GM18870 (cell line): ENCODE results near the gene CEND1.

Experiments used
- ATAC-seq: cut with Tn5 transposase; IDR thresholded peaks from one replicate; pipeline ENCODE4 v1.9.1; 2021; ENCODE audit warnings: moderate library complexity; ENCODE audit not compliant: unreplicated experiment

The CEND1 gene

DNA sequence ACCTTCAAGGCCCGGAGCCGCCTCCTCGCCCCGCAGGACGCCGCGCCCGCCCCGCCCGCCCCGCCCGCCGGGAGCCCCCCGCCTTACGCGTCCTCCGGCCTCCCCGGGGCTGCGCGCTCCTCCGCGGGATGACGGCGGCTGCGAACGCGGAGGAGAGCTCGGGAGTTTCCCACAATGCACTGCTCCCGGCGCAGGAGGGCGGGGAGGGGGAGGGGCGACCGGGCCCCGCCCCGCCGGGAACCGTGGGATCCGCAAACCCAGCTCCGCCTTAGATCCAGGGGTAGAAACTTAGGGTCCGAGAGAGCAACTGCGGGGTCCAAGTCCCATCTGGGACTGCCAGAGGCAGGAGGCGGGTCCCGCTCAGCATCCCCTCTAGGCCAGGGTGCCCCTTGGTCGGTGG is at the start of gene CEND1:
TSS of gene CEND1 (minus strand) at position 148 of the 400 bp plus-strand sequence. CDS start 1,514 bp downstream, outside the sequence.
- no peak for ATAC-seq

DNA sequence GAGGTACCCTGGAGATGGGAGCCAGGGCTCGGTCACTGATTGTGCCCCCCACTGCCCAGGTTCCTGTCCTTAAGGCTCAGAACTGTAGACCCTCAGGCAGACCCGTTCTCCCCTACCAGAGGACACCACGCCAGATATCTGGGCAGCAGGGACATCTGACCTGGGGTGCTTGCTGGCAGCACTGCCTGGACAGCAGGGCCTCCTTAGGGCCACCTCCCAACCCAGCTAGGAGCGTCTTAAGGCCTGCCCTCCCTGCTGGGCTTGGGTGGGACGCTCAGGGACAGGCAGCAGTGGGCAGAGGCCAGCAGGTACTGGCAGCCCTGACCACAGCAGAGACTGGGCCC is 49.4 kb upstream of the CEND1 start:
- ATAC-seq, result no peak

DNA sequence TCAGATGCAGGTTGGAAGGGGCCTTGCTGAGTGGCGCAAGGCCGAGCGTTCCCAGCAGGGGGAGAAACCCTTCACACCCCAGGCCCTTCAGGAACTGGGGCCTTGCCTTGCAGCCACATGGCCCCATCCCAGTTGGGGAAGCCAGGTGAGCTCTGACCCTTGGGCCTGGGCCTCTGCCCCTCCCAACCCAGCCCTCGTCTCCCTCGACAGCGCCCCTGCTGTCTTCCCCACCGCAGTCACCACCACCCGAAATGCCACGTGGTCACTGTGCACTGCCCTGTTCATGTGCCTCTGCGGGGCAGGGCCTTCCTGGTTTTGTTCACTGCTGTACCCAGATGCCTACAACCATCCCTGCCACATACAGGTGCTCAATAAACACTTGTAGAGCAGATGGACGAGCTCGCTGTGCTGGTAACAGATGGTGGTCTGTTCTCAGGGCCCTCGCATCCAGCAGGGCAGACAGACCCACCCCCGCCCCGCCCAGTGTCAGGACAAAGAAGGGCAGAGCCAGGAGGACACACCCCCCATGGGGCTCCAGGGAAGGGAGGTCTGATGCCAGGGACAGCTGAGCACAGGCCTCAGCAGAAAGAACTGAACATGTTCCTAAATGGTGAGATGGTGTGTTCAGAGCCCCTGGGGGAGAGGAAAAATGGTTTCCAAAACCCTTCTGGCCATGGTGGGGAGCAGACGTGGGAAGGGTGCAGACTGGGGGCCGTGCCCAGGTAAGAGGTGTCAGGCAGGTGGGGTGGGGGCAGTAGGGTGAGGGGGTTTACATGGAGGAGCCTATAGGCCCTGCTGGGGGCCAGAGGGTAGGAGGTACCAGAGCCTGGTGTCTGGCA is 48.8 kb upstream of the CEND1 start:
- no peak for ATAC-seq

DNA sequence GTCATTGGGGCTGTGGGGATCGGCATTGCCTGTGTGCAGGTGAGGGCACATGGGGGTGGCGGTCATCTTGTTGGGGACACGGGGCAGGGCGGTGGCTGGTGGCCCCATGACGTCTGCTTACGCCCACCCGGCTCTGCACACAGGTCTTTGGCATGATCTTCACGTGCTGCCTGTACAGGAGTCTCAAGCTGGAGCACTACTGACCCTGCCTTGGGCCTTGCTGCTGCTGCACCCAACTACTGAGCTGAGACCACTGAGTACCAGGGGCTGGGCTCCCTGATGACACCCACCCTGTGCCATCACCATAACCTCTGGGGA is 48.1 kb upstream of the CEND1 start:
- no peak for ATAC-seq

DNA sequence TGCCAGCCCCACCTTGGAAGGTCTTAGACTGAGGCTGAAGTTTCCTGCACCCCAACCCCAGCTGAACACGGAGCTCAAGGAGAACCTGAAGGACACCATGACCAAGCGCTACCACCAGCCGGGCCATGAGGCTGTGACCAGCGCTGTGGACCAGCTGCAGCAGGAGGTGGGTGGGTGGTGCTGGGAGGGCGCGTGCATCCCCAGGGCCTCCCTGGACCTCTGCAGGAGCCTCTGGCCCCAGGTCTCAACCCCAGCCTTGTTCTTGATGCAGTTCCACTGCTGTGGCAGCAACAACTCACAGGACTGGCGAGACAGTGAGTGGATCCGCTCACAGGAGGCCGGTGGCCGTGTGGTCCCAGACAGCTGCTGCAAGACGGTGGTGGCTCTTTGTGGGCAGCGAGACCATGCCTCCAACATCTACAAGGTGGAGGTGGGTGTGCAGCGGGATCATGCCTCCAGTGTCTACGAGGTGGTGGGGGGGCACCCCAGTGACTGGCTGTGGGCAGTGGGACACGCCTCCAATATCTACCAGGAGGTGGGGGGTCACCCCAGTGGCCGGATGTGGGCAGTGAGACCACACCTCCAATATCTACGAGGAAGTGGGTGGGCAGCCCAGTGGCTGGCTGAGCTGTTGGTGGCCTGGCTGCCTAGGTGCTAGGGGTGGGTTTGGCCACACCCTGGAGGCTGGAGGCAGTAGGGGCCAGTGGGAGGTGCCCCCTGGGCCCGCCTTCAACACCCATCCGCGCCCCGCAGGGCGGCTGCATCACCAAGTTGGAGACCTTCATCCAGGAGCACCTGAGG is 47.5 kb upstream of the CEND1 start:
- ATAC-seq, result no peak

DNA sequence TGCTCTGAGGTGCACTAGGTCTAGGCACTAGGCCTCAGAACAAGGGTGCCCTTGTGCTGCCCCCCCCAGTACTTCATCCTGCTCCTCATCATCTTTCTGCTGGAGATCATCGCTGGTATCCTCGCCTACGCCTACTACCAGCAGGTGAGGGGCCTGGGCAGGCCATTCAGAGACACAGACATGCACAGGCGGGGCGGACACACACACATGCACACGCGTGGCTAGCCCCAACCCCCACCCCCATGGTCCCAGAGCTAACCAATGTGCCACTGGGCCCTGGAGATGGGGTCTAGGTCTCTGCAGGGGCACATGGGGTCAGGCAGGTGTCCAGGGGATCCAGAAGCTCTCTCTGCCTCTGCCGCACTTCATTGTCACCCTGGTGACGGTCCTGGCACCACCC is 46.8 kb upstream of the CEND1 start:
- no peak for ATAC-seq

DNA sequence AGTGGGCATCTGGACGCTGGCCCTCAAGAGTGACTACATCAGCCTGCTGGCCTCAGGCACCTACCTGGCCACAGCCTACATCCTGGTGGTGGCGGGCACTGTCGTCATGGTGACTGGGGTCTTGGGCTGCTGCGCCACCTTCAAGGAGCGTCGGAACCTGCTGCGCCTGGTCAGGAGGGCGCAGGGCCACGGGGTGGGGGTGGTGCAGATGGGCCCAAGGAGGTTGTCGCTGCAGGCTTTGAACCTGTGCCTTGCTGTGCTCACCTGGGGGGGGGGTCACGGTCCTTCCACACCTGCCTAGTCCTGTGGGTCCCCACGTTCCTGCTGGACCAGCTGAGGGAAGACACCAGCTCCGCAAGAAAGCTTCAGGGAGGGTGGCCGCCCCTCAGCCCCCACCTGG is 46.4 kb upstream of the CEND1 start:
- no peak for ATAC-seq

DNA sequence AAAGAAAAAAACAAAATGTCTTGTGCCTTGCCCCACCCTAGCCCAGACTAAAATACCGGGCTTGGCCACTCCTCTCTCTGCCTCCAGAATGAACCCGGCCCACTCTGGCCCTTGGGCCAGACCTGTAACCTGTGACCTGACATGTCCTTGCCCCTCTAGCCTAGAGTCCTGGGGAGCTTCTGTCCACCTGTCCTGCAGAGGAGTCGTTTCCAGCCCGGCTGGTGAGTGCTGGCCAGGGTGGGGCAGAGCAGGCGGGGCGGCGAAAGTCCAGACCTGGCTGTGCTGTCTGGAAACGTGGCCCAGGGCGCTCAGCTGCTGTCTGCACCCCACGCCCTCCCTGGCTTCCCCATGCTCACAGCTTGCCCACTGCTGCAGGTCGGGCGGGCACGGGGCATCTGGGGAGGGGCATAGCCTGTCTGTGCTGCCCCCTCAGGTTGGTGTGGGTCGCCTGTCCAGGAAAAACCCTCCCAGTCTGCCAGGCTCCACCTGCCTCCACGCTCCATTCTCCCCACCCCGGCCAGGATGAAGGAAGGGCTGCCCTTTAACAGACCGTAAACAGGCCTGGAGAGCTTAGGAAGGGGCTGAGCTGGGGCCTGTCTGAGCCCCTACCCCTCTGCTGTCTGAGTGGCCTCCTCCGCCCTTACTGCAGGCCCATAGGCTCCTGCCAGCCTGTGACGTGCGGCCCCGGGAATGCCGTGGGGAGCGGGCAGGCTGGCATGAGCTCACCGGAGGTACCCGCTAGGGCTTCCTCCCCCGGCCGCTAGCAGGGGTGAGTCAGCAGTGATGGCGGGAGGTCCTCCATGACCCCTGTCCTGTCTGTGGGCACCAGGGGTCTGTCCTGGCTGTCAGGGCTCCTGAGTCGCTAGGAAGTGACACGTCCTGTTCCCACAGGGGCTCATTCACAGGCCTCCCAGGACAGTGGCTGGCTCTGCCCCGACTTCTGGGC is 44.8 kb upstream of the CEND1 start:
- no peak for ATAC-seq

DNA sequence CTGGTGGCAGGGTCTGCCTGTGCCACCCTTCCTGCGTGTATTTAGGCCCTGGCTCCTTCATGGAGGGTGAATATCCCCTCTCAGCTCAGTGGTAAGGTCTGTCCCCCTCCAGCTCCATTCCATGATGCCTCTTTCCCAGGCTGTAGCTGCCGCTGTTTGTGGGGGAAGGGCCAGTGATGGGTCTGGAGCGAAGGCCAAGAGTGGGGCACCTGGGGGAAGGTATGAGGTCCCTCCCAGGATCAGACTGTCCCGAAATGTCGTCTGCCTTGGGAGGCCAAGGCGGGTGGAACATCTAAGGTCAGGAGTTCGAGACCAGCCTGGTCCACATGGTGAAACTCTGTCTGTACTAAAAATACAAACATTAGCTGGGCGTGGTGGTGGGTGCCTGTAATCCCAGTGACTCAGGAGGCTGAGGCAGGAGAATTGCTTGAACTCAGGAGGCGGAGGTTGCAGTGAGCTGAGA is 44.0 kb upstream of the CEND1 start:
- ATAC-seq, result no peak

DNA sequence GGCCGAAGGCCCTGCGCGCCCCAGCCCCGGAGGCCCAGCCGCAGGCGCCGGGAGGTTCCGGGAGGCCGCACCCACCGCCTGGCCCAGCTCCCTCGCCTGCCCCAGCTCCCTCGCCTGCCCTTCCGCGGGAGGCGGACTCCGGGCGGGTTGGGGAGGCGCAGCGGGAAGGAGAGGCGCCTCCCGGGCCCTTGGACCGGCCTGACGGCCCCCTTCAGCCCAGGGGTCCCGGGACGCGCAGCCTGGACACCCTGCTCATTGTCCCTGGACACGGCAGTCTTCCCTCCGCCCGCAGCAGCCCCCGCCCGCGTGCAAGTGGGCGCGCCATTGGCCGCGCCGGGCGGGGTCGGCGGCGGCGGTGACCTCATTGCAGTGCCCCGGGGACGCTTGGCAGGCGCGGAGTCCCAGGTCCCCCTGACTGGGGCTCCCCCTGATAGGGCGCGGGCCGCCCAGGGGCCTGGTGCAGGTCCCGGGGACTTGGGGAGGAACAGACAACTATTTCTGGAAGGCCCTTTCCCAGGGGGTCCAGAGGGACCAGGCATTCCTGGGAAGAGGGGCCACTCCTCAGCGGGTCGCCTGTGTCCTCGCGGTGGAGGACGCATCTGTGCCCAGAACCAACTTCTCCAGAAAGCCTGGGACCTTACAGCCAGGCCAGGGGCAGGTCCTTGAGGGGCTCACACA is 43.4 kb upstream of the CEND1 start:
- no peak for ATAC-seq

DNA sequence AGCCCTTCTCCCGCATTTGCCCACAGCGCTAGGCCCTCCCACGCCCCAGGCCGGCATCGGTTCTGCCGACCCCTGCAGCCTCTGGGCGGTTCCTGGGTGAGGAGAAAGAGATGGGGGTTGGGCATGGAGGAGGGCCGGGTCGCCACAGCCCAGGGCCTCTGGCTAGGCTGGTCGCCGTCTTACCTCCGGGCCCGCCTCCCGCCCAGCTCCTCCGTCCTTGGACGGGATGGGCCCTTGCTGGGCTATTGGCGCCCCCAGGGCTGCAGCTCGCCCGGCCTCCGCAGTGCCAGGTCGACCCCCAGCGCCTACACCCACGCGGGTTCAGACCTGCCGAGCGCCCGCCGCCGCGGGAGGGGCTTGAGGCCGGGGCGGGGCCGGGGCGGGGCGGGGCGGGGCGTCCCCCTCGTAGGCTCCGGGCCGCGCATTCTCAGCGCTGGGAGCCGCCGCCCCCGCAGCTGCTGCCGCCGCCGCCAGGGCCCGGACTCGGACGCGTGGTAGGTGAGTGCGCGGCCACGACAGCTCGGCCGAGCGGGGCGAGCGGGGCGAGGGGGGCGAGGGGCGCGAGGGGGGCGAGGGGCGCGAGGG is 42.7 kb upstream of the CEND1 start, which contains the start of gene CD151:
TSS of gene CD151 (plus strand) at position 424 of the 585 bp plus-strand sequence. CDS start 3,118 bp downstream, outside the sequence.
- no peak for ATAC-seq

DNA sequence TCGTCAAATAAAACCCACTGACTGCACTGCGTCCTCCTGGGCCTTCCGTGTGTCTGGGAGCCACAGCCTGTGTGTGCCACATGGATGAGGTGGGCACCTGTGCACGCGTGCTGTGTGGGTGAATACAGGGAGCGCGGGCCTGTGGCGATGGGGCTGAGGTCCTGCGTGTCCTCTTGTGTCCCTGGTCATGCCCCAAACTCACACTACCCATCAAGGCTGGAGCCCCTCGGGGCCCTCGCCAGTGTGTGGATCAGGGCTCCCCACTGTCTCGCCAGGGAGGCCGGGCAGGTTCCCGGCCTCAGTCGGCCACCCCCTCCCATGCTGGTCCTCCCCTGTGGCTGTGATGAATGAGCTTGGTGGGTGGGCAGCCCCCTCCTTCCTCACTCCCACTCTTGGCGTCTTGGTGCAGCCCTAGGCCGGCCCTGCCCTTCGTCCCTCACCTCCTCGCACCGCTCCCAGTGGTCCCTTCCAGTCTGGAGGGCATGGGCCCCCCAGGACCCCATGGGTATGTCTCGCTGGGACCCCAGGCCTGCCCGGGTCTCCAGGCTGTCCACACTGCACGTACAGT is 42.2 kb upstream of the CEND1 start:
- ATAC-seq, result no peak

DNA sequence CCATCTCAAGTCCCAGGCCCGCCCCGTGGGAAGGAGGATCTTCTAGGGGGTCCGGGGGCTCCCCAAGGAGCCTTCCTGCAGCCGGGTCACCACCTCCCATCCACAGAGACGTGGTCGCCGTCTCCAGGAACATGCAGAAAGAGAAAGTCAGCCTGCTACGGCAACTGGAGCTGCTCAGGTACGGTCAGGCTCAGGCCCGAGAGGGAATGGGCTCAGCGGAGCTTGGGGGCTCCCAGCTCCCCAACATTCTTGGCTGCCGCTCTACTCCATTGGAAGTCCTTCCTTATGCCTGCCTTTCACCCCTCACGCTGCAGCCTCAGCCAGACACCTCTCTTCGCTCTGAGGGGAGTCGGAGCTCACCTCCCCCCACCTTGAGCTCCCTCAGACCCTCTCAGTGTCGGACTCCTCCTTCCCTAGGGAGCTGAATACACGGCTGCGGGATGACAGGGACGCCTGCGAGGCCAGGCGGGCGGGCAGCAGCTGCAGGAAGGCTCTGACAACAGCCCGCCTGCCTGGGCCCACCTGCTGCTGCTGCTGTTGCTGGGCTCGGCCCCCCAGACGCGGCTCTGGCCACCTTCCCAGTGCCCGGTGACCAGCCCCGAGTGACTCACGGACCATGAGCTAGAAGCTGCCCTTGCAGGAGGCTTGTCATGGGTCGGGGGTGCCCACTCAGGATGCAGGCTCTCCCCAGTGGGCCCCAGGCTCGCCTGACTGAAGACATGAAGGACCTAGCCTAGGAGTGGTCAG is 41.4 kb upstream of the CEND1 start:
- no peak for ATAC-seq

DNA sequence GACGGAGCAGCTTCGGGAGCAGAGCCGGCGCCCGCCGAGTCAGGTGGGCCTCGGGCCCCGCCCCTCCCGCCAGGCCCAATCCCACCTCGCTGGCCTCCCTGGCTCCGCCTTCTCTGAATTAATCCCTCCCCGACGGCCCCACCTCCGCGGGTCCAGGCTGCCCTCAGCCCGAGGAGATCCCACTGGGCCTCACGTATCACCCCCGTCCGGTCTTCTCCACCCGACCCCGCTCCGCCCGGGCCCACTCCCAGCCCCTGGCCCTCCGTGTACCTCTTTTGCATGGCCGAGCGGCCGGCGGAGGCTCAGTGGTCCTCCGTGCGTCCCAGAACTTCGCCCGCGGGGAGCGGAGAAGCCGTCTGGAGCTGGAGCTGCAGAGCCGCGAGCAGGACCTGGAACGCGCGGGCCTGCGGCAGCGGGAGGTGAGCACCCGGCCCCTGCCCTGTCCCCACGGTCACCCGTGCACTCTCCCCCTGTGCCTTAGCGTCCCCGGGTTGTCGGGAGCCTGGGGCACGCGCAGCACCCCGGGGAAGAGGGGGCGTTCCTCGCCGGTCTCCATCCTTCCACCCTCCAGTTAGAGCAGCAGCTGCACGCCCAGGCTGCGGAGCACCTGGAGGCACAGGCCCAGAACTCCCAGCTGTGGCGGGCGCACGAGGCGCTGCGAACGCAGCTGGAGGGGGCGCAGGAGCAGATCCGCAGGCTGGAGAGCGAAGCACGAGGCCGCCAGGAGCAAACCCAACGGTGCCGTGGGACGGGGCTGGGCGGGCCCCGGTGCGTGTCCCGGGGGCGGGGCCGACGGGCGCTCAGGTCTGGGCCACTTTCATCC is 40.6 kb upstream of the CEND1 start:
- no peak for ATAC-seq

DNA sequence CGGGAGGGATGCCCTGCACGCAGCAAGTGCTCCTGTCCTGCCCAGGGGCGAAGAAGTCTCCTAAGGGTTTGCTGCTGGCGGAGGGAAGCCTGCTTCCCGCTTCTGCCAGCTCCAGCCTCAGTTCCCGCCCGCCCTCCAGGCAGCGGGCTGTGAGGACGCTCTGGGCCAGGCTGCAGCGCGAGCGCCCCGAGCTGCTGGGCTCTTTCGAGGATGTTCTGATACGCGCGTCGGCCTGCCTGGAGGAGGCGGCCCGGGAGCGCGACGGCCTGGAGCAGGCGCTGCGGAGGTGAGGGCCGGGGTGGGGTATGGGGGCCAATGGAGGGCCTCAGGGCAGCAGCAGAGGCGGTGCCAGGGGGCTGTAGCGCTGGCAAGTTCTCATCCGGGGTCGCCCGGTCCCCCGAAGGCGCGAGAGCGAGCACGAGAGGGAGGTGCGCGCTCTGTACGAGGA is 40.0 kb upstream of the CEND1 start:
- ATAC-seq, result no peak

DNA sequence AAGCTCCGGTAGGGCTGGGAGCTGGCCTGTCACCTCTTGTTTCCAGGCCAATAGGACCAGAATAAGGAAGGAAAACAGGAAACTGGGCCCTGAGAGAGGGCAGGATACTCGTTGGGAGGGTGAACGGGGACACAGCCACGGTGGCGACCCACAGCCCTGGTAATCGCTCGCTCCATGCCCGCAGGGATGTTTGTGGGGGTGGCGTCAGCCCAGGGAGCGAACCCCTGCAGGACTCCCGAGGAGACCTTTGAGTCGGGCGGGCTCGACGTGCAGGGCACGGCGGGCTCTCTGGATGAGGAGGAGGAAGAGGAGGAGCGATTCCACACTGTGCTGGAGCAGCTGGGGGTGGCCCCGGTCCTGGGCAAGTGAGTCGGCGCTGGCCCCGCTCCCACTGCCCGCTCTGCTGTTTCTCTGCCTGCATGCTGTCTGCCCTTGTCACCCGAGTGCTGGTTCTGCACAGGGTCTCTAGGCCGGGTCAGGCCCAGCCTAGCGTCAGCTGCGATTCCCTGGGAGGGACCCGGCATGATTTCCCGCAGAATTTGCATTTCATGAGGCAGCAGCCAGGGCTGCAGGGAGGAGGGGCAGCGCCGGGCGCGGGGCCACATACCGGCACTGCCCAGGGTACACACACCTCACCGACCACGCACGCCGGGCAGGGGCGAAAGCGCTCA is 39.4 kb upstream of the CEND1 start:
- no peak for ATAC-seq

DNA sequence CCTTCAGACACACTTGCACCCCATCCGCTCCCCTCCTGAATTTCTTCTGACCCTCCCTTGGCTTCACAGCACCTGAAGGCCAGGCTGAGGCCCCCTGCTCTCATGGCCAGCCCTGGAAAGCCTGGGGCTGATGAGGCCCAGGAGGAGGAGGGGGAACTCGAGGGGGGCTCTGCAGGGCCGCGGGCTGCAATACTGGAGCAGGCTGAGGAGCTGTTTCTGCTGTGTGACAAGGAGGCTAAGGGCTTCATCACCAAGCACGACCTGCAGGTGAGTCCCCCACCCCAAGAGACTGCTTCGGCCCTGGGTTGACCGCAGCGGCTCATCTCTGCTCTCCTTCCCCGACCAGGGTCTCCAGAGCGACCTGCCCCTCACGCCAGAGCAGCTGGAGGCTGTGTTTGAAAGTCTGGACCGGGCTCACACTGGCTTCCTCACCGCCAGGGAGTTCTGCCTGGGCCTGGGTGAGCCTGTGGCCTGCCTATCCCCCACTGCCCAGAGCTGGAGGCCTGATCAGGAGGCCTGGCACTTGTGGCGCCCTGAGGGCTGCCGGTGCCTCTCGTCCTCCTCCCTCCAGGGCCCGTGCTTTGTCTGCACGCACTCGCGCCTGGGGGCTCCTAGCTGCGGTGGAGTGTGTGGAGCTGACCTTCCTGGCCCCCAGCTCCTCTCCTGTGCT is 38.8 kb upstream of the CEND1 start:
- no peak for ATAC-seq
